ENCODE measurements around the gene TGIF1.
"Not testable (repeated sequence)": the region's sequence is repeated elsewhere in the genome, so short reads cannot be mapped to it uniquely, and the experiment has no call there.

TGIF1 gene

DNA sequence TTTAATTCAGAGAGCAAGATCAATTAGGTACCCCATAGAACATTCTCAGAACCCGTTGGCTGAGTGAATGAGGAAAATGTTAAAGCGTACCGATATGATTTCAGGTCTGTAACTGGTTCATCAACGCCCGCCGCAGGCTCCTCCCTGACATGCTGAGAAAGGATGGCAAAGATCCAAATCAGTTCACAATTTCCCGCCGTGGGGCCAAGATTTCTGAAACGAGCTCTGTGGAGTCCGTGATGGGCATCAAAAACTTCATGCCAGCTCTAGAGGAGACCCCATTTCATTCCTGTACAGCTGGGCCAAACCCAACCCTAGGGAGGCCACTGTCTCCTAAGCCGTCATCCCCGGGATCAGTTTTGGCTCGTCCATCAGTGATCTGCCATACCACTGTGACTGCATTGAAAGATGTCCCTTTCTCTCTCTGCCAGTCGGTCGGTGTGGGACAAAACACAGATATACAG lies 7.3 kb downstream of the TGIF1 start:
- no peak for DNase-seq

DNA sequence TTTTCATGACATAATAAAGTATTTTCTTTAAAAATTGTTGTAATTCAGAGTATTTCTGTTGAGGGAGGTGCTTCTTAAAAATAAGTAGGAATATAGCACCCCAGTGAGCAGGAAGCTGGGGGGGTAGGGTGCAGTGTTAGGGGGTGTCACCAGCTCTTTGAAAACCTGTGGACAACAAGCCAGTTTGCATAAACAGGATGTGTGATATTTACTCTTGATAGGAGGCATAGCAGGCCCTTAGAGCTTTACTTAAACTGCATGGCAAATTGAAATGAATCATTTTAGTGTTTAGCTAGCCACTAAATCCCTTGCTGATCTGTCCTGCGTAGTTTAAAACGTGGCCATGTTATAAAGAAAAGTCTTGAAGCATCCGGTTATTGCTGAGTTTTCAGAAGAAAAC lies 8.4 kb downstream of the TGIF1 start:
- no peak for DNase-seq

DNA sequence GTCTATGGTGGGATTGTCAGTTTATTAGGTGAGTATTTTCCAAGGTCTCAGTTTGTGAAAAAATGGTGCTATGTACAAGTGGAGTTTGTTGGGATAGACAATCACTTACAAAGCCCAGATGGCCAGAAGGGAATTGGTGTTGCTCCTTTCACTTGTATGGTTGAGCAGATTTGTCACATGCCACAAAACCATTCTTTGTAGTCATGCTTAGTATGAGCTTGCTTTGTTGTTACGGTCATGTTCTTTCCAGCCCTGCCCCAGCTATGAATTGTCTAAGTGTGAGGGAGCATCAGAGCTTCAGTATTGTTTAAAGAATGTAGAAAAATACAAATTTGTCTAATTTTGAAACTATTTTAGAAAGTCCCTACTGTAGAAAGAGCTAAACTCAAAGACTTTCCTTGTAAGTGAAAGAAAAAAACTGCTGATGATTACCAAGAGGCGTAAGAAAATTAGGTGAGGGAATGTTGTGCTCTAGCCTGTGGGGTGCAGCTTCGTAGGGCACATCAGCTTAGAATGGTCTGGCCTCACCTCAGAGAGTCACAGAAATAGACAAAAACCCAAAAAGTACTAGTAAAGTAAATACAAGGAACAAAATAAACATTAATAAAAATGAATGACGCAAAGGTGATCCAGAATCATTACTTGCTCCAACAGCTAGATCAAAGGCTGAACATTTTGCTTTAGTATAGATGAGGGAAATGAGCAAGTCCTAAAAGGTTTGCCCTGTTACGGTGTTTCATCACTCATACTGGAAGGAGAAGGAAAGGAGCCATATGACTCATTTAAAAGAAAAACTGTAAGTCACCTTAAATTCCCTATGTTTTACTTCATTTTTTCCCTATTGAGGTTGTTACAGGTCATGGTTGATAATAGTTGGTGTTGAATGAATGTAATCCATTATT lies 9.2 kb downstream of the TGIF1 start:
- DNase-seq: no peak

DNA sequence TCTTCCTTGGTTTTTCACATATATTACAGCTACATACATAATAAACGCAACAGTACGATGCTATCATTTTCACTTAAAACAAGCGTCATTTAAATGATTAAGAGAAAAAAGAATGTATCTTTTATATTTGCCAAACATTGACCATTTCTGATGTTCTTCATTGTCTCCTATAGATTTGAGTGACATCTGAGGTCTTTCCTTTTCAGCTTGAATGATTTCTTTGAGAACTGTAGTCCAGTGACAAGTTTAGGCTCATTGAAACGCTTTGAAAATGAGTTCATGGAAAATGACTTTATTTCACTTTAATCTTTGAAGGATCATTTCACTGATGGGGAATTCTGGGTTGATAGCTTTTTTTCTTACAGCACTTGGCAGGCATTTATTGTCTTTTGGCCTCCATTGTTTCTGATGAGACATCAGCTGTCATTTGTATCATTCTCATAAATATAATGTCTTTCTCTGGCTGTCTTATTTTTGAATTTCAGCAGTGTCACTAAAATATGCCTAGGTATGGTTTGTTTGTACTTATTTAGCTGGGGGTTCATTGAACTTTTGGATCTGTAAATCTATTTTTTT lies 10.9 kb downstream of the TGIF1 start:
- DNase-seq: no peak

DNA sequence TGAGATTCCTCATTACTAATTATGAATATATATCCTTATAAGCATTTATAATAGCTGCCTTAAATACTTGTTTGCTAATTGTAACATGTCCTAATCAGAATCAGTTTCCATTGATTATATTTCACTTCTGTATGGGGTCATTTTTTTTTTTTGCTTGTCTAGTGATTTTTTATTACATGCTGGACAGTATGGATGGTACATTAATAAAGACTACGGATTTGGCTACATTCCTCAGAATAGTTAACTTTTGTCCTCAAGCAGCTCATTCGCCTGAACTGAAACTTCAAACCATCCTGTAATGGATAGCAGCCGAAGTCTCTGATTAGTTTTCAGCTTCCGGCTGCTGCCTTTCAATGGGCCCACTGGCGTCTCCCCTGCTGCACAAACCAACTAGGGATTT lies 11.7 kb downstream of the TGIF1 start:
- DNase-seq: no peak

DNA sequence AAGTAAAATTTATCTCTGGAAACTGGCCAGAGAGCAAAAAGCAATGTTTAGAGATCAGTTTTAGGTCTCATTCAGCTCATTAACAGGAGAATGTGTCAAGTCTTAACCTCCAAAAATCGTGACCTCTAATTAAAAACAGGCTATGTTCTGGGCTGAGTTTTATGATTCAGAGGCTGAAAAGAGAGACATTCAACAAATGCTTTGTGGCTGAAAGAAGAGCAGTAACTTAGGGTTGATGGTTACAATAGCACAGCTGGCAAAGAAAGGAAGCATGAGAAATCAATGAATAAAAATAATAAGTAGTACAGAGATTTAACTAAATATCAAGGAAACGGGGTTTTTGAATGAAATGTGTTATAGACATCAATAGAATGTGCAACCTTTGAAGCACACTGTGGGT lies 13.1 kb downstream of the TGIF1 start:
- no peak for DNase-seq

DNA sequence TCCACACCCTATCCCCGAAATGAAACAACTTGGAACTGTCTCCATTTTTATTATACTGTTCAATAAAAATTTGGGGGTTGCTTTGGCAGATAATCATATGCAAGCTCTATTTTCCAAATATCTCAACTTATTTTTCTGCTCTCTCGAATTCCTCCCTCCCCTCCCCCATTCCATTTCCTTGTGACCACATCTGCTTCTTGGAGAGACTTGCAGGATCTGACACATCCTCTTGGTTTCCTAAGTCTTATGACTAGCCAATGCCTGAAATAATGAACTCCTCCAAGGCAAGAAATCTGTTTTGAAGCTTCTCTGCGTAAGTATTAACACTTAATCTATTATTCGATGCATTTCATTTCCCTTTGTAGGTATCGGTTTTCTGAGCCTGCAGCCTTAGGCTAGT lies 16.1 kb downstream of the TGIF1 start:
- no peak for DNase-seq

DNA sequence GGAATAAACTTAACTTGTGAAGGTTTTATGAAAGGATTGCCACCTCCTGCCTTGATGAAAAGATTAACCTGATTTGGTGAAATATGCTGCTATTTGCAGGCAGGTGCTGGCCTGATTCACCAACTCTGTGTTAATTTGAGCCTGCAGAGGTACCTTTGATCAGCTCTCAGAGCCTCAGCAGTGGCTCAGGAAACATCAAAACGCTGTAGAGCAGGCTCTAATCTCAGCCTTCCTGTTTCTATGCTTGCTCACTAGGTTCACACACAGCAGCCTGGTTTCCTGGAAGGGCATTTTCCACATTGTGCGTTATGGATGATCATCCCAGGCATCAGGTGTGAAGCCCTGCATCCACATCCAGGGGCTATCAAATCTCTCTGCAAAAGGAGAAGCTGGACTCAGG lies 16.9 kb downstream of the TGIF1 start:
- no peak for DNase-seq

DNA sequence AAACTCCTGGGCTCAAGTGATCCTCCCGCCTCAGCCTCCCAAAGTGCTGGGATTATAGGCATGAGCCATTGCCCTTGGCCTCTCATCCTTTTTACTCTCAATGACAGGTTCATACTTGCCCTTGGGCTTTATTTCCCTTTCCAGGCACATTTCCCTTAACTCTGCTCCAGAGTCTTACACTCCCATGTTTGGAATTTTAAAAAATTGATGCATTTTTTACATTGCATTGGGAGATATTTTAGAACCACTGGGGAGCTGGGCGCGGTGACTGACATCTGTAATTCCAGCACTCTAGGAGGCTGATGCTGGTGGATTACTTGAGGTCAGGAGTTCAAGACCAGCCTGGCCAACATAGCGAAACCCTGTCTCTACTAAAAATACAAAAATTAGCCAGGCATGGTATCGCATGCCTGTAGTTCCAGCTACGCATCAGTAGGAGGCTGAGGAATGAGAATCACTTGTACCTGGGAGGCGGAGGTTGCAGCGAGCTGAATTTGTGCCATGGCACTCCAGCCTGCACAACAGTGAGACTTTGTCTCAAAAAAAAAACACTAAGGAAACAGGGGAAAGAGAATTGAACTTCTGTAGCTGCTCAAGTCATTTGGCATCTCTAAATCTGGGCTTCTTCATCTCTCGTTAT lies 18.2 kb downstream of the TGIF1 start:
- no peak for DNase-seq

DNA sequence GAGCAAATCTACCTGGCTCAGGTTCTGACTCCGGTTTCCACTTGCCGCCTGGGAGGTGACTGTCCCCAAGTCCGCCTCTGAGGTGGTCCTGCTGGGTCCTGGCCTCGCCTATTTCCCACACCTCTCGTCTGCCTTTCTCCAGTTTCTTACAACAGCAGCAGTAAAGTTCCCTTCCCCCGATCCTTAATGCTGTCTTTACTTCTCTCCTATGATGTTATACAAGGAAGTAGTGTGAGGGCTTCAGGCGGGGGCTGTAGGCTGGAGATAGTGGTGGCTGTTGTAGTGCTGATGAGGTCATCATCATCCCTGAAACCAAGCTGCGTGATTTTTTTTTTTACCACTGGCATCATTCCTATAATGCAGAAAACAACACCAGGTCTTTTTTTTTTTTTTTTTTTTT lies 18.9 kb downstream of the TGIF1 start:
- DNase-seq: no peak

DNA sequence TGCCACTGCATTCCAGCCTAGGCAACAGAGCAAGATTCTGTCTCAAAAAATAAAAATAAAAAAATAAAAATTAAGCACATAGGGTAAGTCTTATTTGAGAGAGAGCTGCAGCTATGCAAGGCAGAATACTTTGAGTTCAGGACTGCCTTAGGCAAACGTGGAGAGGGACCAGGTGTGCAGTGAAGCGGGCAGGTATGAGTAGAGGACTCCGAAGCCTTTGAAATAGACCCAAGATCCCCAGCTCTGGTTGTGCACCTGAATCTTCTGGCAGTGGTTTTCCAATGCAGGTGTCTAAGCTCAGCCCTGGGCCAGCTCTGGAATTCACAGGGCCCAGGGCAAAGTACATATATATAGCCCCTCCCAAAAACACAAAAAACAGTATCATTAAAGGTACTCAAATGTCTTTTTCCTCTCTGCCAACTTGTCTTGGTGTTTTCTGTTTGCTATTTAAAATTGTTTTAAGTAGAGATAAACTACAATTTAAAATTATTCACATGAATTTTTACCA lies 21.2 kb downstream of the TGIF1 start:
- no peak for DNase-seq

DNA sequence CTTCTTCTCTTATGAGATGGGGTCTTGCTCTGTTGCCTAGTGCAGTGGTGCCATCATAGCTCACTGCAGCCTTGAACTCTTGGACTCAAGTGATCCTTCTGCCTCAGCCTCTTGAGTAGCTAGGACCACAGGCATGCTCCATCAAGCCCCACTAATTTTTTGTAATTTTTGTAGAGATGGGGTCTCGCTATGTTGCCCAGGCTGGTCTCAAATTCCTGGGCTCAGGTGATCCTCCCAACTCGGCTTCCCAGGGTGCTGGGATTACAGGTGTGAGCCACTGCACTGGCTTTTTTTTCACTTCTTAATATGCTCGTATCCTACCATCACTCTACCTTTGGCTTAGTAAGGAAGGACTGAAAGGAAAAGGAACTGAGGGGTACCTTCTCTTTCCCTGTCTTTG lies 22.1 kb downstream of the TGIF1 start:
- DNase-seq: not testable (repeated sequence)

DNA sequence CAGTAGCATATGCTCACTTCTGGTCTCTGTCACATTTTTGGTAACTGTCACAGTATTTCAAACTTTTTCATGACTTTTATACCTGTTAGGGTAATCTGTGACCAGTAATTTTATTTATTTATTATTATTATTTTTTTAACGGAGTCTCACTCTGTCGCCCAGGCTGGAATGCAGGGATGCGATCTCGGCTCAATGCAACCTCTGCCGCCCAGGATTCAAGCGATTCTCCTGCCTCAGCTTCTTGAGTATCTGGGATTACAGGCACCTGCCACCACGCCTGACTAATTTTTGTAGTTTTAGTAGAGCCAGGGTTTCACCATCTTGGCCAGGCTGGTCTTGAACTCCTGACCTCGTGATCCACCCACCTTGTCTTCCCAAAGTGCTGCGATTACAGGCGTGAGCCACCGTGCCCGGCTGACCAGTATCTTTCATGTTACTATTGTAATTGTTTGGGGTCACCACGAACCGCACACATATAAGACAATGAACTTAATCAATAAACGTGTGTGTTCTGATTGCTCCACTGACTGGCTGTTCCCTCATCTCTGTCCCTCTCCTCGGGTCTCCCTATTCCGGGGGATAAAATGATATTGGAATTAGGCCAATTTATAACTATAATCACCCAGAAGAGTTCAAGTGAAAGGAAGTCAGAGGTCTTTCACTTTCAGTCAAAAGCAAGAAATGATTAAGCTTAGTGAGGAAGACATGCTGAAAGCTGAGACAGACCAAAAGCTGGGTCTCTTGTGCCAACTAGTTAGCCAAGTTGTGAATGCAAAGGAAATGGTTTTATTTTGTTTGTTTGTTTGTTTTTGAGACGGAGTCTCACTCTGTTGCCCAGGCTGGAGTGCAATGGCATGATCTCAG lies 22.9 kb downstream of the TGIF1 start:
- no peak for DNase-seq

DNA sequence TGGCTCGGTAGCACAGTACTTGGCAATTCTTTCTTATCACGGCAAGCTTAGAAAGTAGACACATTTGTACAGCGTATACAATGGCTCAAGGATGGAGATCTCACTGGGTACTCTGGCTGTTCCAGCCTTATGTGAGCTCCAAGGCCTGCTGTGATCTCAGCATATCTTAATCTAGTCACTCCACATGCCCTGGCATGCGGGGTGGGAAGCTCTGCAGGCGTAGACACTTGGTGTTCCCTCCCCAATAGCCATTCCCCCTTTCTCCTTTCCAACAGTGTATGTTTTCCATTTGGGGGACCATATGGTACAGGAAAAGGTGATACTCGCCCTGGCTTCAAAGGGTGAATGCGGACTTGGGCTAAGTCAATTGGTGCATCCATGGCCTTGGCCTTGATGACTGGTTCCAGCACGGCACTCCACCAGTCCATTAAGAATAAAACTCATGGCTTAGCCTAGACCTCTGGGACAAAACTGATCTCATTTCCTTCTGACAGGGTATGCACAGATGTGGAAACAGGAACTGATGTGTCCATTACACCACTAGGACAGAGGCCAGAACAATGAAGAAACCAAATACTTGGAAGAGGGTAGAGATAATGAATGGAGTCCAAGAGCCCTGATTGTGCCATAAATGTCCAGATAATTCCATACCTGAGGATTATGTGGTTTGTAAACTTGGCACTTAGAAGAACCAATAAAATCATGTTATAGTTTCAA lies 28.4 kb downstream of the TGIF1 start:
- DNase-seq: no peak

DNA sequence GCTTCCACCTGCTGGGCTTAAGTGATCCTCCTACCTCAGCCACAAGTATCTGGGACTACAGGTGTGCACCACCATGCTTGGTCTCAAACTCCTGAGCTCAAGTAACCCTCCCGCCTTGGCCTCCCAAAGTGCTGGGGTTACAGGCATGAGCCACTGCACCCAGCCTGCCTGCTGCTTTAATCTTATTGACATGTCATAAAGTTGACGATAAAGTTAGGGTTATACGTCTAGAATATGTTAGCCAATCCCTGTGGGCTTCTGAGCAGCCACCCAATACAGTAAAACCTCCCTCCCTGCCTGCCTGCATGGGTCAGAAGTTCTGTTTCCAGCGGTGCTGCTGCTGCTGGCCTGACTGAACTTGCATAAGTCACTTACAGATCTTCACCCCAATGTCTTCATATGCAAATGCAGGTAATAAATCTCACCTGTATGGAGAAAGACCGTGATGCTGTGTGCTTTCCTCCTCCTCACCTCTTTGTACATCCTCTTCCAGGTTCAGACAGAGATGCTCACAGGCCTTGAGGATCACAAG lies 30.1 kb downstream of the TGIF1 start:
- no peak for DNase-seq

DNA sequence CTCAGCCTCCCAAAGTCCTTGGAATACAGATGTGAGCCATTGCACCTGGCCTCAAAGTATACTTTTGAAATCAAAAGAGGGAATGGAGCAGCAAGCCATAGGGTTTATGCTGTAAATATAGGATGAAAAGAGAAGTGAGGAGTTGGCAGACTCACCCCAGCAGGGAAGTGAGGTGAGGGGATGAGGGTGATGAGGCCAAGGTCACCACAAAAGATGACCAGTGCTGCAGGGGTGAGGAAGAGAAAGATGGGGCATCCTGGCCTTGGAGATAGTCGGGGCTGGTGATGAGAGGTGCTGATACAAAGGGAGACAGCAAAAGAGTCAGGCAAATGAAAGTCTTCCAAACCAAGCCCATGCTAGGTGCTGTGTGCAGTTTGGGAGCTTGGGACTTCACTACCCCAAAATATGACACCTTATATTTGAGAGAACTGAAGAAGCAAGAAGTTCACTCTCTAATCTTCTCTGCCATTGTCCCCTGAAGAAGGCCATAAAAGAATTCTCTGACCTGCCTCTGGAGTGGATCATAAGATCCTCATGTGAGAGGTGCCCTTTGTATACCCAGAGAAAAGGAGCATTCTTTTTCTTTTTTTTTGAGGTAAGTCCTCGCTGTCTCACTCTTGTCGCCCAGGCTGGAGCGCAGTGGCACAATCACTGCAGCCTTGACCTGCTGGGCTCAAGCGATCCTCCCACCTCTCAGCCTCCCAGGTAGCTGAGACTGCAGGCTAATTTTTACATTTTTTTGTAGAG lies 31.0 kb downstream of the TGIF1 start:
- no peak for DNase-seq

DNA sequence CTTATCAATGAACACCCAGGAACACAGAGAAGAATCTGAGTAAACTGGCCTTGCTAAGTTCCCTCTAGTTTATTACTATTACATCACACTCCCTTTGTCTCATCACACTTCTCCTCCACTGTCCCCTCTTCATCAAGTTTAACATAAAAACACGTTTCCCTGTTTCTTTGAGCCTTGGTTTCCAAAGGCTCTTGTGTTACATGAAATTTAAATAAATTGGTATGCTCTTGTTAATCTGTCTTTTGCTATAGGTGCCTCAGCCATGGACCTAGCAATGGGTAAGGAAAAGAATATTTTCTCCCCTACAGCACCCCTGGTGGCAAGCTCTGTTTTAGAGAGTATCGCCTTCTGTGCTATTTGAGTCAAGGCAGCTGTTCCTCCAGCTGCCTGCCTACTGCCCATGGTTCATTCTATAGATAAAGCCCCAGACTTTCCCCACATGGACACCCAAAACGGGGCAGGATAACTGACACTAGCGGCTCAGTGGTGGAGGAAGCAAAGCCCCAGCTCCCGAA lies 31.8 kb downstream of the TGIF1 start:
- DNase-seq: no peak

DNA sequence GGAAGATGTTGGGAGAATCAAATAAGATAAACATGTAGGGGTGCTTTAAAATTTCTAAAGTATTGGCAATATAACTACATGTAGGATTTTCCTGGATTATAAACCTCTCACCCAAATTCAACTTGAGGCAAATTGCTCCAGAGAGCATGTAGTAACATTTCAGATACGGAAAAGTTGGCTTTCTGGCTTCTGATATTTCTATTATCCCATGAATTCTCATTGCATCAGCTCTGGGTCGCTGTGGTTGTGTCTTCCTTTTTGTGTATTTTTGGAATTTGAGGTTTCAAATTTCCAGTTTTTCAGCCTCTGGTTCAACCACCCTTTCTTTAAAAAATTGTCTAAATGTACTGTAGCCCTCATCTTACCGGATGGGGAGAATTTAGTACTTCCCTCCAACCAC lies 32.3 kb downstream of the TGIF1 start:
- no peak for DNase-seq

DNA sequence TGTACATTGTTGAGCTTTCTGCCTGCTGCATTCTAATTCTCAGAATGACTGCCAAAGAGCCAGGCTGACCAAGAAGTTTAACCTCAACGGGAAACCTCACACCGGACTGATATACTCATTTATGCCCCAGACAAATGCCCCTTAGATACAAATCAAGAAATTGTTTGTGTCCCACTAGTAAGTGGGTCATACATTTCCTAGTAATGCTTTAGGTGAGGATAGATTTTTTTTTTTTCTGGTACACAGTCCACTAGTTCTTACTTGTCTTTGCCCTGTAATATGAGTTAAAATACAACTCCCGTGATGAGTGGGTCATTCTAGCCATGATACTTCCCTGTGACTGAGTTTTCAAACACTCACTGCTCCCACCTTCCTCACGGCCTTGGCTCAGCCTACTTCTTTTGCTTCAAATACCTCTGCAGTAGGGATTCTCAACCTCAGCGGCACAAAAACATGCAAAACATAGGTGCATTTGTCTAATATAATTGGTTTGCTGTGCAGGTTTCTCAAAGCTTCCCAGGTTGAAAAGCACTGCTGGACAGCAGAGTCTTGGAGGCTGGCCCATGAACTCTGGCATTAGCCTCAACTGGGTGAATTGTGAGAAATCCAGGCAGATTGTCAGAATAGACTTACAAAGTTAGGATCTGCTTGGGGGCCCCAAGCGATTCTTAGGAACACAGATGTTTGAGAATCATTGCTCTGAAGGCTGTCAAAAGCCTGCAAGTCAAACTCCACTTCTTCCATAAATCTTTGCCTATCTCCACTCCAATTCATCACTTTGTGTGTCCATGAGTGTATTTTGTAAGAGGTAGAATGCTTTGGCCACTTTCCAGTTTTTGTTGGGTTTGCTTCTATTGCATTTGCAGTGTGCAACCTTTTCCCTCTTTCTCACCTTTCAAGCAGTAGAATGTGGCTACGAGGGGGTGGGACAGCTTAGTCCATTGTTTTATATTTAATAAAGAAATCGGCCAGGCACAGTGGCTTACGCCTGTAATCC lies 35.5 kb downstream of the TGIF1 start:
- no peak for DNase-seq

DNA sequence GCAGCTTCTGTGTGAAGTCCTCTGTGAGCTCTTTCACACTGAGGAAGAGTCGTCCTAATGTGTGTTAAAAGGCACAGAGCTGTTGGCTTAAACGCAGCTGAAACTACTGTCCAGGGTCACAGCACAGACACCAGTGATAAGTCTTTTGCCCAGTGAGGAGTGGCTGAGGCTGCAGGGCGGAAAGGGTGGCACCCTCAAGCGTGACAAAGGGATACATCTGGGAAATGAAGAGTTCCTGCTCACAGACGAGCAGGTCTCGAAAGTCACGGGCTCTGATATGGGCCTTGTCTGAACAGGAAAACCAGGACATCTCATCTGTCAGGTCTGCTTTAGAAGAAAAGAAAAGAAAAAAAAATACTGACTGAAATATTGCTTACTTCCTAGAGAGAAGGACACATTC lies 36.5 kb downstream of the TGIF1 start:
- no peak for DNase-seq
